ENCODE results near the gene RBM47.

DNA sequence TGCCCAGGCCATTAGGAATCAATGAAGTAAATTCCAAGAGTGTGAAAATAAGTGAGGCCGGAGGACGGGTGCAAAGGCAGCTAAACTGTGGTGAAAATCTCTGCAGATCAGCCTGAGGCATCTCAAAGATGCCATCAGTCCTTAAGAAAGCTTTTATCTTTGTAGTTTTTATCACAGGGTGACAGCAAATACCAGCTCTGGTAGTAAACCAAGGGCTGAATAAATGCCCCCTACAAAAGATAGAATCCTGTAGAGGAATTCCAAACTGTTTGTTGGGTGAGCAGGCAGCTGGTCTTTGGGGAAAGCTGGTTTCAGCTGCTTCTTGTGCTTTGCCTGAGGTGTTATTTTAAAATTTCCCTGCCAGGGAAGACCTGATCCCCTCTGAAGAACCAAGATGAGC, 21.6 kb upstream of the RBM47 start:
- TF ChIP-seq TAF1 (IDR thresholded peaks at IDR 0.05; ENCODE audit: low read depth) (no peak), CREB1 (IDR thresholded peaks at IDR 0.05; ENCODE audit: low read depth) (no peak), FOXM1 (IDR thresholded peaks at IDR 0.05; ENCODE audit: borderline replicate concordance, low read depth) (no peak), EP300 (IDR thresholded peaks at IDR 0.05; ENCODE audit: borderline replicate concordance) (no peak), ZBTB7A (IDR thresholded peaks at IDR 0.05; ENCODE audit: low read depth) (no peak), TCF12 (IDR thresholded peaks at IDR 0.05; ENCODE audit: low read depth) (no peak)
- TF ChIP-seq, protein P1, sequence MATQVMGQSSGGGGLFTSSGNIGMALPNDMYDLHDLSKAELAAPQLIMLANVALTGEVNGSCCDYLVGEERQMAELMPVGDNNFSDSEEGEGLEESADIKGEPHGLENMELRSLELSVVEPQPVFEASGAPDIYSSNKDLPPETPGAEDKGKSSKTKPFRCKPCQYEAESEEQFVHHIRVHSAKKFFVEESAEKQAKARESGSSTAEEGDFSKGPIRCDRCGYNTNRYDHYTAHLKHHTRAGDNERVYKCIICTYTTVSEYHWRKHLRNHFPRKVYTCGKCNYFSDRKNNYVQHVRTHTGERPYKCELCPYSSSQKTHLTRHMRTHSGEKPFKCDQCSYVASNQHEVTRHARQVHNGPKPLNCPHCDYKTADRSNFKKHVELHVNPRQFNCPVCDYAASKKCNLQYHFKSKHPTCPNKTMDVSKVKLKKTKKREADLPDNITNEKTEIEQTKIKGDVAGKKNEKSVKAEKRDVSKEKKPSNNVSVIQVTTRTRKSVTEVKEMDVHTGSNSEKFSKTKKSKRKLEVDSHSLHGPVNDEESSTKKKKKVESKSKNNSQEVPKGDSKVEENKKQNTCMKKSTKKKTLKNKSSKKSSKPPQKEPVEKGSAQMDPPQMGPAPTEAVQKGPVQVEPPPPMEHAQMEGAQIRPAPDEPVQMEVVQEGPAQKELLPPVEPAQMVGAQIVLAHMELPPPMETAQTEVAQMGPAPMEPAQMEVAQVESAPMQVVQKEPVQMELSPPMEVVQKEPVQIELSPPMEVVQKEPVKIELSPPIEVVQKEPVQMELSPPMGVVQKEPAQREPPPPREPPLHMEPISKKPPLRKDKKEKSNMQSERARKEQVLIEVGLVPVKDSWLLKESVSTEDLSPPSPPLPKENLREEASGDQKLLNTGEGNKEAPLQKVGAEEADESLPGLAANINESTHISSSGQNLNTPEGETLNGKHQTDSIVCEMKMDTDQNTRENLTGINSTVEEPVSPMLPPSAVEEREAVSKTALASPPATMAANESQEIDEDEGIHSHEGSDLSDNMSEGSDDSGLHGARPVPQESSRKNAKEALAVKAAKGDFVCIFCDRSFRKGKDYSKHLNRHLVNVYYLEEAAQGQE (IDR thresholded peaks at IDR 0.05; ENCODE audit: low read depth), result no peak
